ENCODE results near the gene MAEA.

The MAEA gene

GRCh38 chr4:1355378-1355777, 65.7 kb downstream of the MAEA start:
- no peak for DNase-seq

- DNase-seq: peak; percentile 38 to 49
These were observed 66.7 kb downstream of the MAEA start for GRCh38 chr4:1356181-1356998.

GRCh38 chr4:1357356-1358248, 67.9 kb downstream of the MAEA start:
- DNase-seq: no peak

- DNase-seq: no peak
These were observed 68.9 kb downstream of the MAEA start for GRCh38 chr4:1358421-1359143.

GRCh38 chr4:1359144-1359501, 69.4 kb downstream of the MAEA start:
- DNase-seq: no peak

- no peak for DNase-seq
These were observed 70.3 kb downstream of the MAEA start for GRCh38 chr4:1359976-1360375.

GRCh38 chr4:1360423-1361283, 71.0 kb downstream of the MAEA start:
- DNase-seq: no peak

GRCh38 chr4:1361431-1361830, 71.7 kb downstream of the MAEA start:
- DNase-seq: no peak

DNA sequence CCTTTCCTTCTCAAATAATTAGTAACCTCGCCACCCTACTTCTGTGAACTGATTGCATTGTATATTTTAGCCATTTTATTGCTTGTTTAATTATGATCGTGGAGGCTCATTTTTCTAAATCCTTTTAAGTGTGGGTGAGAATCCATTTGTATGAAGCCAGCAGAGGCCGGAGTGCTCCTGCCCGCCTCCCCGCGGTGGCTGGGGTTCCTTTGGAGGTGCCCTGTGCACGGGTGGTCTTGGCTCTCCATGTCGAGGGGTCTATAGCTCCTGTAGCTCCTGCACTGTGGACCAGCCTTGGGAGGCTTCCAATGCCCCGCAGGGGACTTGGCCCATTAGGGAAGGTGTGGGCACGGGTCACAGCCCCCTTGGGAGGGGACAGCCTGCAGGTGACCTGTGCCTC, 72.4 kb downstream of the MAEA start:
- DNase-seq: no peak

DNA sequence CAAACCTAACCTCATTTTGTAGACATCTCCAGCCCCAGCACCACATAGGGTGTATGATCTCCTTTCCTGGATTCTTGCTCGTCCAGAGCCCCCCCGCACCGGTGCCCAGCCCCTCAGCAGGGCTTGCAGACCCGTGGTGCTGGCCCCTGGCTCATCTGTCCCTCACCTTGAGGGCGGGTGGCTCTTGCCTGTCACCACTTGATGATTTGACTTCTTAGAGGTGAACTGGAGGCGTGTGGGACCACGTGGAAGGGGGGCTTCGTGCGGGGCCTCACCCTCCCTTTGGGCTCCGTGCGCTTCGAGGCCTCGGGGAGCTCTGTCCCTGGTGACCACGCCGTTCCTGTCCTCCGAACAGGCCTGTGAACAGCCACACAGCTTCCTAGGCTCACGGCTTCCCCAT, 72.8 kb downstream of the MAEA start:
- DNase-seq: no peak

DNA sequence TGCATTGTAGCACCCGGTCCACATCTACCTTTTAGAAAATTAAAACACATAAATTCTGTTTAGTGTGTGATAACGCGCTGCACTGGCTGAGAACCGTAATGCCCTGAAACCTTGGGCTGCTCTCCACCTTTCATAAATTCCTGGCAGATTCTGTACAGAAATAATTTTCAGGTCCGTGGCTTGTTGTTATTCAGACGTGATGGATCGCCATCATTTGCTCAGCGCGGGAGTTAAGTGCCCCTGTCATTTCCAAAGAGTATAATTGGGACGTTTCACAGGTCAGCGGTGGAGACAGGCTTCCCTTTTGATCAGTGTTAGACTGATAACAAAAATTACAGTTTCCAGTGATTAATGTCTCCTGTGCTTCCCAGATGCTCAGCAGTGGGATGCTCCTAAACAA, 73.8 kb downstream of the MAEA start:
- DNase-seq: no peak

DNA sequence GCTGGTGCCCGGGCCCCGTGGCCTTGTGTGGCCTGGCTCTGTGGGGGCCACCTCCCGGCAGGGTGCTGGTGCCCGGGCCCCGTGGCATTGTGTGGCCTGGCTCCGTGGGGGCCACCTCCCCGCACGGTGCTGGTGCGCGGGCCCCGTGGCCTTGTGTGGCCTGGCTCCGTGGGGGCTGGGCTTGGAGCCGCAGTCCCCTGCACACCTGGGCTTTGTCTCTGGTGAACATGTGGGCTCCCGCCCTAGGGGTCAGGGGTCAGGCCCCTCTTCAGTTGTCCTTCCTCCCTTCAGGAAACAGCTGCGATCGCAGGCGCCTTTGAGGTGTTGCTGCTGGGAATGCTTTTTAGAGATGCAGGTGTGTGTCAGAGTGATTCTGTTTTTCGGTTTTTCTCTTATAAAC, 74.5 kb downstream of the MAEA start:
- no peak for DNase-seq

DNA sequence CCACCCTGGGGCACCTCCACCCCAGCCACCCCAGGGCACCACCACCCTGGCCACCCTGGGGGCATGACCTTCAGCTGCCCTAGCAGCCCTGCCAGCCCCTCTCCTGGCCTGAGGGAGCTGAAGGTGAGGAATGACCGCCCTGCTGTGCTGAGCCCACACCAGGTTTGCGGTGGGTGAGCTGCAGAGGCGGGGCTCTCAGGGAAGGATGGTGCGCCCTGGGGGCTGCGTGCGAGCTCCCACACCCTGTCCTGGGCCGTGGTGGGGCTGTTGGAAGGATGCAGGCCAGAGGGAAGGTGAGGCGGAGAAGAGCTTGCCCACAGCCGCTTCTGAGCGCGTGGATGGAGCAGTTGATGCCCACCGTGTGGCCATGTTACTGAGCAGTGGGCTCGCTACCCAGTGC, 75.1 kb downstream of the MAEA start:
- no peak for DNase-seq

- DNase-seq: no peak
These were observed 75.8 kb downstream of the MAEA start for GRCh38 chr4:1365271-1366178.

DNA sequence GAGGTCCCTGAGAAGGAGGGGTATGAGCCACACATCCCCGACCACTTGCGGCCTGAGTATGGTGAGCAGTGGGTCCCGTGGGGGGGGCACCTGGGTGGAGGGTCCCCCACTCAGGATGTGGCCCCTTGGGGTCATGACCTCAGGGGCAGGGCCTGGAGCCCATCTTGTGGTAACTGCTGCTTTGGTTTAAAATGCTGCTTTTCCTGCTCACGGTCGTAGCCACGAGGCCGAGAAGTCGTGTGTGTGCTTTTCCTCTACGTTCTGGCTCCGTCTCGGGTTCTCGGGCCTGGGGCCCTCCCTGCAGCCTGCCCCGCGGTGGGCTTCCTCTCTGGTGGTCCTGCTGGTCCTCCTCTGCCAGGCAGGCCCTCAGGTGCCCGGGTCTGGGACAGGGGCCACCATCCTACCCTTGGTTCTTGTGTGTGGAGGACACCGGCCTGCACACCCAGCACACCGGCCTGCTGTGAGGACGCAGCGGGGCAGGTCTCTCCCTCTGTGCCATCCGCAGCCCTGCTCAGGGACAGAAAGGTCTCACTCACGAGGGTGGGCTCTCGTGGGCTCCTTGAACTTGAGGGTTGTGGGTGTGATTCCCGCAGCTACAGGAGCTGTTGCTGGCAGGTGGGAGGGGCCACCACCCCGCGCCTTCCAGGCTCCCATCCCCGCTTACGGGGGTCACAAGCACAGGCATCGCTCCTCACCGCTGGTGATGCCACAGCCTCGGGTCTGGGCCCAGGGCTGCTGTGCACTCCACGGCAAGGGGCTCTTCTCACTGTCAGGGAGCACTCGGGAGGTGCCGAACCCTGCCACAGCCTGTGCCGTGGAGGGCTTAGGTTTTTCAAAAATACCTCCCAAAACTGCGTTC, 76.9 kb downstream of the MAEA start:
- no peak for DNase-seq

DNA sequence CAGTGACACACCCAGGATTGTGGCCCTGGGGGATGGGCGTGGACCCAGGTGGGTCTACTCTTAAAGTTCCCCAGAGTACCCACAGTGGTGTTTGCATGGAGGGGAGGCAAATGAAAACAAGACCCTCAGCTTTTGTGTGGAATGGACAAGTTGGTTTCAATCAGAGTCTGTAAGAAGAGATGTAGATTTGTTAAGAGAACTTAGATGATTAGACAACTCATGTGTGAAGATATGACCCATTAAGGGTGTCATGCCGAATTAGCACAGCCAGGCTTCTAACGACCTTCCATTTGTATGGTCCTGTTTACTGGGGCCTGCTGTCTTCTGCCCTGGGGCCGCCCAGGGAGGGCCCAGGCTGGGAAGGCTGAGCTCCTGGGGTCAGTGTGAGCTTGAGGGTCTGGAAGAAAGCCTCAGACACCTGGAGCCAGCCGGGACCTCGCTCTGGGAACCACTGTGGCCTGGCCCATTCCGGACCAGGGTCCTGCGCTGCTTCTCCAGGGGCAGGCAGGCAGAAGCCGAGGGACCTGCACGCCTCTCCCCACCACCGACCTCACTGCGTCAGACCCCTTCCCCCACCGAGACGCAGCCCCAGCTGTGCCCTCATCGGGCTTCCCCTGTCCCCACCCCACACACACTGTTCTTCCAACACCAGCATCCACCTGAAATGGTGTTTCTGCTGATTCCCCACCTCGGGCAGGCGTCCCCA, 77.7 kb downstream of the MAEA start:
- DNase-seq: no peak

DNA sequence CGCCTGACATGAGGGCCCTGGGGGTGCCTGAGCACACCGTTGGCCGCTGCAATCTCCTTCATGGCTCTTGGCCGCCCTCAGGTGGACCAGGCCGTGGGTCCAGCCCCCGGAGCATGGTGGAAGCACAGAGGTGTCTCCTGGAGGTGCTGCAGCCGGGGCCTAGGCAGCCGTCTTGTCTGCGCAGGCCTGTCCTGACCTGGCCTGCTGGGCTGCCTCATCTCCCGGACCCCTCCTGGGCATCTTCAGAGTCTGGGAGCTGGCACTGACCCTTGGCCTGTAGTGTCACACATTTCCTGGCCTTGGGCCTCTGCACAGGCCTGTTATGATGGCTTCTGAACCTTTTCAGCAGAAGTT, 78.2 kb downstream of the MAEA start:
- DNase-seq: no peak

- no peak for DNase-seq
These were observed 78.9 kb downstream of the MAEA start for GRCh38 chr4:1368421-1369090.

GRCh38 chr4:1369091-1369450, 79.4 kb downstream of the MAEA start:
- DNase-seq: no peak
